Activated T-helper 2 cell treated with anti-CD3 and anti-CD28 coated beads, Interferon-gamma antibody, Interleukin-2, Interleukin-4, amounts not matched to agents 10 μg/mL and 5 μg/mL and 100 μg/mL, durations not matched to agents 14 hours and 24 hours and 36 hours (primary cell): ENCODE data around the gene ALDH2. TPM values are rescaled to one million over a fixed set of nuclear protein-coding genes. Genes with fewer than 3 reads are reported as not detected.

Experiments
- DNase-seq: peaks from one replicate; pipeline ENCODE4 v3.0.0; 2021; ENCODE audit warnings: low spot score
- H3K27ac Mint-ChIP-seq: one replicate; pipeline ENCODE4 v1.8.0; 2021; ENCODE audit warnings: mixed read lengths
- H3K27me3 Mint-ChIP-seq: one replicate; pipeline ENCODE4 v1.8.0; 2021; ENCODE audit warnings: low read depth, mixed read lengths
- H3K36me3 Mint-ChIP-seq: one replicate; pipeline ENCODE4 v1.8.0; 2021; ENCODE audit warnings: low read depth, mixed read lengths
- H3K4me1 Mint-ChIP-seq: one replicate; pipeline ENCODE4 v1.8.0; 2021; ENCODE audit warnings: low read depth, mixed read lengths
- H3K4me3 Mint-ChIP-seq: one replicate; pipeline ENCODE4 v1.8.0; 2021; ENCODE audit warnings: low read depth, mild to moderate bottlenecking, moderate library complexity, mixed read lengths
- H3K9me3 Mint-ChIP-seq: one replicate; pipeline ENCODE4 v1.8.0; 2021; ENCODE audit warnings: mixed read lengths
- intact Hi-C: fragments of 100-400 bp; cut with micrococcal nuclease; formaldehyde crosslinking; loops from one replicate; pipeline ENCODE4 v1.15.1; 2023
- total RNA-seq: library from RNA; stranded (reverse); gene quantifications from 2 replicates; pipeline ENCODE4 v1.2.3, GENCODE V29; 2022

ALDH2 gene
- total RNA-seq, 1 donor from 2014 or later: 0.34 TPM

DNA sequence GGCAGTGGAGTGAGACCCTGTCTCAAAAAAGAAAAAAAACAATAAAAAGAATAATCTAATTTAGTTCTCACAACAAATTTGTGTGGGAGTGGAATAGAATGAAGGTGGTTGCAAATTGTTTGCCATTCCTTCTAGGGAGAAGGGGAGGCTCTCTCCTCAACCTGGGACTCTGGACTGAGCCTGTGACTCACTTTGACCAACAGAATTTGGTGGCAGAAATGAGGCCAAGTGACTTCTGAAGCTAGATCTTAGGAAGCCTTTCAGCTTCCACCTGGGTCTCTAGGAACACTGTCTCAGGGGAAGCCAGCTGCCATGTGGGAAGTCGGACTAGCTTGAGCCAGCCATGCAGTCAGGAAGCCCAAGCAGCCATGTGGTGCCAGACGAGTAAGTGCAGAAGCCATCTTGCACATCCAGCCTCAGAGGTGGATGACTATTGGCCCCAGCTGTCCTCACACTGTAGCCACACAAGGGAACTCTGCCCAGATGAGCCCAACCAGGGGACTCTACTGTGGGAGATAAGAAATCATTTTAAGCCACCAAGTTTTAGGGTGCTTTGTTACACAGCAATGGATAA lies 14.4 kb downstream of the ALDH2 start:
- Mint-ChIP-seq H3K4me1 (no peaks in the 10 kb centered on the region), H3K27ac (no peak overlapping the region), H3K27me3 (no peaks in the 10 kb centered on the region), H3K4me3 (no peak overlapping the region), H3K36me3 (no peaks in the 10 kb centered on the region), H3K9me3 (no peaks in the 10 kb centered on the region)
- intact Hi-C loops: no loop called here
- DNase-seq: no peak

DNA sequence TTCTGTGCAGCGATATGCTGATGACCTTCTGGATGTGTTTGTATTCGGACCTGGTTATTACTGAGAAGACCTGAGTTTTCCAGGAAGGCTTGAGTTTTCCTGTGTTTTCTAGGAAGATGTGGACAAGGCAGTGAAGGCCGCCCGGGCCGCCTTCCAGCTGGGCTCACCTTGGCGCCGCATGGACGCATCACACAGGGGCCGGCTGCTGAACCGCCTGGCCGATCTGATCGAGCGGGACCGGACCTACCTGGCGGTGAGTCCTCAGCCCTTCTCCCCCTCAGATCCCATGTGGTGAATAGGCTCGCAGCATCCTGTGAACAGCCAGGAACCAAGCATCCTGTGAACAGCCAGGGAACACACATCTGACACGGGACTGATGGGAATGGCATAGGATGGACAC lies 16.3 kb downstream of the ALDH2 start:
- Mint-ChIP-seq H3K4me3 (no peak overlapping the region), H3K27me3 (no peaks in the 10 kb centered on the region), H3K4me1 (no peaks in the 10 kb centered on the region), H3K9me3 (no peaks in the 10 kb centered on the region), H3K36me3 (no peaks in the 10 kb centered on the region), H3K27ac (no peak overlapping the region)
- DNase-seq: no peak
- intact Hi-C loops: no loop called here

DNA sequence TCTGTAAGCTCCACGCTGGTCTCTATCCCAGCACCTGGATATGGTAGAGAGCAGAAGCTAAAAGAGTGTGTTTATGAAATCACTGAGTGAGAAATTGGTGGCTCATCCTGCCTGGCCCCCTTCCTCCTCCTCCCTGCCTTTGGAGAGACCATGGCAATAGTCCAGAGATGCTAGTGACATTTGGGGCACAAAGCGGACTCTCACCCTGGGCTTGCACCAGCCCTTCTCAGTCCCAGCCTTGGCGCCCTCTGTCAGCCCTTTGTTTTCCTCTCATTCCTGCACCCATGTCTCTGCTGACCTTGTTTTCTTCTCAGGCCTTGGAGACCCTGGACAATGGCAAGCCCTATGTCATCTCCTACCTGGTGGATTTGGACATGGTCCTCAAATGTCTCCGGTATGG lies 18.2 kb downstream of the ALDH2 start:
- Mint-ChIP-seq H3K36me3 (no peaks in the 10 kb centered on the region), H3K4me3 (no peak overlapping the region), H3K9me3 (no peaks in the 10 kb centered on the region), H3K27me3 (no peaks in the 10 kb centered on the region), H3K27ac (no peak overlapping the region), H3K4me1 (no peaks in the 10 kb centered on the region)
- no peak for DNase-seq
- intact Hi-C loops: no loop called here

DNA sequence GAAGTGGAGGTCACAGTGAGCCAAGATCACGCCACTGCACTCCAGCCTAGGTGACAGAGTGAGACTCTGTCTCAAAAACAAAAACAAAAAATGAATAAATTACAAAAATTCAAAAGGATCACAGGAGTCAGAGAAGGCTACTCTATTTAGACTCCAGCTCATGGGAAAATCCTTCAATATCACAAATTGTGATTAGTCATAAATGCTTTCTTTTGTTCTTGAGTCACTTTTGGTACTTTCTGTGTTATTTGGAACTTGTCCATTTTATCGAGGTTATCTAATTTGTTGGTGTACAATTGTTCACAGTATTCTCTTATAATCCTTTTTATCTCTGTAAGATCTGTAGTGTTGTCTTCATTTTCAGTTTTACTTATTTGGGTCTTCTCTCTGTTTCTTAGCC lies 18.9 kb downstream of the ALDH2 start:
- Mint-ChIP-seq H3K9me3 (no peaks in the 10 kb centered on the region), H3K4me3 (no peak overlapping the region), H3K27me3 (no peaks in the 10 kb centered on the region), H3K36me3 (no peaks in the 10 kb centered on the region), H3K4me1 (no peaks in the 10 kb centered on the region), H3K27ac (no peak overlapping the region)
- DNase-seq: no peak
- intact Hi-C loops: no loop called here

DNA sequence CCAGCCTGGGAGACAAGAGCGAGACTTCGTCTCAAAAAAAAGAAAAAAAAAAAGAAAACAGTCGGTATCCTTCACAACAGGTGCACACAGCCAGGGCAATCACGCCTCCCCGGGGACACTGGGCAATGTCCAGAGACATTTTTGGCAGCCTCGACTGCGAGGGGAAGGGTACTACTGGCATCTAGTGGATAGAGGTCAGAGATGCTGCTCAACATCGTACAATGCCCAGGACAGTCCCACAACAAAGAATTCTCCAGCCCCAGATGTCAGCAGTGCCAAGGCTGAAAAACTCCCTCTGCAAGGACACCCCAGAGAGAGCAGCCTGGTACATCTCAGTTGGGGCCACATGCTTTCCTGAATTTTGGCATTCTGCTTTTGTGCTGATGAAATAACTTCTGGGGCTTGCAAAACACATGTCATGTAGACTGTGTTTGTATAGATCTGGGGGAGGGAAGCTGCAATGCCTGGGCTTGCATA lies 21.5 kb downstream of the ALDH2 start:
- H3K9me3 Mint-ChIP-seq: no peaks in the 10 kb centered on the region
- no peaks in the 10 kb centered on the region for H3K4me1 Mint-ChIP-seq
- no peak overlapping the region for H3K27ac Mint-ChIP-seq
- no peaks in the 10 kb centered on the region for H3K27me3 Mint-ChIP-seq
- H3K4me3 Mint-ChIP-seq: no peak overlapping the region
- H3K36me3 Mint-ChIP-seq: no peaks in the 10 kb centered on the region
- intact Hi-C loops: no loop called here
- no peak for DNase-seq

DNA sequence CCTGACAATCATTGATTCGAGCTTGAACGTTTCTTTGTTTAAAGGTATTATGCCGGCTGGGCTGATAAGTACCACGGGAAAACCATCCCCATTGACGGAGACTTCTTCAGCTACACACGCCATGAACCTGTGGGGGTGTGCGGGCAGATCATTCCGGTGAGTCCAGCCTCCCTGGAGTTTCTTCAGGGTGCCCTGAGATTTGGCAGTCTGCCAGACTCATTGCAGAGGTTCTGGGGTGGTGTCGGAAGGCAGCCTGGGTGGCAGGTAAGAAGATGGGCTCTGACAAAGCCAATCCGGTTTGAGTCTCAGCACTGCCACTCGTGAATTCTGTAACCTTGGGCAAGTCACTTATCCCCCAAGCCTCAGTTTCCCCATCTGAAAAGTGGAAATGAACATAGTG lies 23.0 kb downstream of the ALDH2 start:
- Mint-ChIP-seq H3K36me3 (no peaks in the 10 kb centered on the region), H3K4me3 (no peak overlapping the region), H3K4me1 (no peaks in the 10 kb centered on the region), H3K9me3 (no peaks in the 10 kb centered on the region), H3K27ac (no peak overlapping the region), H3K27me3 (no peaks in the 10 kb centered on the region)
- intact Hi-C loops: no loop called here
- DNase-seq: no peak

DNA sequence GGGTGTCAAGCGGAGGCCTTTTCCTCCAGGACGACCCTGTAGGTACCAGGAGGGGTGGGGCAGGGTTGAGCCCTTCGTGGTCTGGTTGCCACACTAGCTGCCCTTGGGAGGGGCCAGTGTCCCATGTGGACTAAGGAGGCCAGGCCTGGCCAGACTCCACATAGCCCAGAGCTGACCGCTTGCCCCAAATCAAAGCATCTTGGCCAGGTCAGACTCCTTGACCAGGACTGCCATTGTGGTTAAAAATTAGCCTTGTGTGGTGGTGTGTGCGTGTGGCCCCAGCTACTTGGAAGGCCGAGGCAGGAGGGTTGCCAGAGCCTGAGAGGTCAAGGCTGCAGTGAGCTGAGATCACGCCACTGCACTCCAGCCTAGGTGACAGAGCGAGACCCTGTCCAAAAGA lies 24.8 kb downstream of the ALDH2 start:
- DNase-seq: no peak
- Mint-ChIP-seq H3K36me3 (no peaks in the 10 kb centered on the region), H3K27ac (no peak overlapping the region), H3K9me3 (no peaks in the 10 kb centered on the region), H3K27me3 (no peaks in the 10 kb centered on the region), H3K4me3 (no peak overlapping the region), H3K4me1 (no peaks in the 10 kb centered on the region)
- intact Hi-C loops: no loop called here

DNA sequence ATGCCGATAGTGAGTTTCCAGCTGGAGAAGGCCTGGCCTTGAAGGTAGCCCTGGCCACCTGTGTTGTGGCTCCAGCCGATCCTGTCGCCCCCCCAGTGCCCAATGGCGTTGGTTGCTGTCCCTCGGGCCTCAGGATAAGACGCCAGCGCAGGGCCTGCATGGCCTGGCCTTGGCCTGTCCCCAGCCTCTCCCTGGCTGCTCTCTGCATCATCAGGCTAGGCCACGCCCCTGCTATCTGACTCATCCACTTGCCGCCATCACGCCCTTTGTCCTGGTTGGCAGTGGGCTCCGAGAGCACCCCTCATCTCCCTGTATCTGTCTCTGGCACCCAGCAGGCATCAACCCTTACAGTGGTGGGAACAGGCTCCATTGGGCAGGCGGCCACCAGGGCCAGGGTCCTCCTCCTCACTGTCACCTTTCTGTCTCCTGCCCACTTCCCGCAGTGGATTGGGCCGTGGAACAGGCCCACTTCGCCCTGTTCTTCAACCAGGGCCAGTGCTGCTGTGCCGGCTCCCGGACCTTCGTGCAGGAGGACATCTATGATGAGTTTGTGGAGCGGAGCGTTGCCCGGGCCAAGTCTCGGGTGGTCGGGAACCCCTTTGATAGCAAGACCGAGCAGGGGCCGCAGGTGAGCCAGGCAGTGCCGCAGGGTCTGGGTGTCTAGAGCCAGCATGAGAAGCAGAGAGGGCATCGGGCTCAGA lies 25.6 kb downstream of the ALDH2 start:
- H3K4me1 Mint-ChIP-seq: no peaks in the 10 kb centered on the region

DNA sequence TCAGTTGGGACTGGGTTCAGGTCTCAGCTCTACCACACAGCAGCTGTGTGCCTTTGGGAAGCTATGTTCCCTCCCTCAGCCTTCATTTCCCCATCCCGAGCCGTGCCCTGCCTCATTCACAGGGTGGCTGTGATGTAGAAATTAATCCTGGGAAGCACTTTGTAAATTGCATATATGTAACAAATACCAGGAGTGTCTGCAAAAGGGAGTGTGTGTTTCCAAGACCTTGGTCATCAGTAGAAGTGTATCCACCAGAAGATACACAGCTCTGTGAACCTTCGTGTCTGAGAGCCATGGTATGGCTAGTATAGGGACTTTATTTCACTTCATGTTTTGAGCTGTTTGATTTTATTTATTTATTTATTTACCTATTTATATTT lies 26.1 kb downstream of the ALDH2 start:
- DNase-seq: no peak
- intact Hi-C loops: no loop called here
- Mint-ChIP-seq H3K36me3 (no peaks in the 10 kb centered on the region), H3K27ac (no peak overlapping the region), H3K4me1 (no peaks in the 10 kb centered on the region), H3K9me3 (no peaks in the 10 kb centered on the region), H3K27me3 (no peaks in the 10 kb centered on the region), H3K4me3 (no peak overlapping the region)

More for the DNA sequence above, 25.6 kb downstream of the ALDH2 start:
- H3K27ac Mint-ChIP-seq: no peak overlapping the region
- no peaks in the 10 kb centered on the region for H3K36me3 Mint-ChIP-seq
- intact Hi-C loops: no loop called here
- DNase-seq: no peak
- no peaks in the 10 kb centered on the region for H3K27me3 Mint-ChIP-seq
- H3K4me3 Mint-ChIP-seq: no peak overlapping the region
- no peaks in the 10 kb centered on the region for H3K9me3 Mint-ChIP-seq

DNA sequence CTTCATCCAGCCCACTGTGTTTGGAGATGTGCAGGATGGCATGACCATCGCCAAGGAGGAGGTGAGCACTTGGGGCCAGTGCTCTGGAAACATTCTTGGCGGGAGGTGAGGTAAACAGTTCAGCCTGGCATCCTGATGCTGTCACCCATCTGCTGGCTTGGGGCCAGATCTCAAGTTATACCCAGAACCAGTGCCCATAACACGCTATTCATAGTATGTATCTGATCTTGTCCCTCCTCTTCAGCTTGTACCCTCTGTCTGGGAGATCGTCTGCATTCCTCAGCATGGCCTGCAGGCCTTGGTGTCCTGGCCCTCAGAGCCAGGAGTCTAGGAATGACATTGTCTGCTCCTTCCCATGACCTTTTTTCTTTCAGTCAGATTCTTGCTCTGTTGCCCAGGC lies 31.4 kb downstream of the ALDH2 start:
- DNase-seq: no peak
- H3K36me3 Mint-ChIP-seq: no peaks in the 10 kb centered on the region
- H3K27me3 Mint-ChIP-seq: no peaks in the 10 kb centered on the region
- no peaks in the 10 kb centered on the region for H3K9me3 Mint-ChIP-seq
- H3K4me3 Mint-ChIP-seq: no peak overlapping the region
- no peaks in the 10 kb centered on the region for H3K4me1 Mint-ChIP-seq
- intact Hi-C loops: no loop called here
- H3K27ac Mint-ChIP-seq: no peak overlapping the region

DNA sequence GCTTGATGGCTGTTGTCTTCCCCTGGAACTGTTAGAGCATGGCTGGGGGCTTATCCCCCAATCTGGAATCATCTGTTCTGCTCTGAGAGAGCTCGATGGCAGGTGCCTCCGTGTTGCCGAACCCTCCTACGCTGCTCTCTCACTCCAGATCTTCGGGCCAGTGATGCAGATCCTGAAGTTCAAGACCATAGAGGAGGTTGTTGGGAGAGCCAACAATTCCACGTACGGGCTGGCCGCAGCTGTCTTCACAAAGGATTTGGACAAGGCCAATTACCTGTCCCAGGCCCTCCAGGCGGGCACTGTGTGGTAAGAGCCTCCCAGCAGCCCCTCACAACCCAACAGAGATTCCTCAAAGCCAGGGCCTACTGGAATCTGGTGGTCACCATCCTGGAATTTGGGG lies 33.0 kb downstream of the ALDH2 start:
- intact Hi-C loops: no loop called here
- H3K4me1 Mint-ChIP-seq: no peaks in the 10 kb centered on the region
- no peak for DNase-seq
- H3K27me3 Mint-ChIP-seq: no peaks in the 10 kb centered on the region
- H3K36me3 Mint-ChIP-seq: no peaks in the 10 kb centered on the region
- no peak overlapping the region for H3K27ac Mint-ChIP-seq
- H3K9me3 Mint-ChIP-seq: no peaks in the 10 kb centered on the region
- no peak overlapping the region for H3K4me3 Mint-ChIP-seq

DNA sequence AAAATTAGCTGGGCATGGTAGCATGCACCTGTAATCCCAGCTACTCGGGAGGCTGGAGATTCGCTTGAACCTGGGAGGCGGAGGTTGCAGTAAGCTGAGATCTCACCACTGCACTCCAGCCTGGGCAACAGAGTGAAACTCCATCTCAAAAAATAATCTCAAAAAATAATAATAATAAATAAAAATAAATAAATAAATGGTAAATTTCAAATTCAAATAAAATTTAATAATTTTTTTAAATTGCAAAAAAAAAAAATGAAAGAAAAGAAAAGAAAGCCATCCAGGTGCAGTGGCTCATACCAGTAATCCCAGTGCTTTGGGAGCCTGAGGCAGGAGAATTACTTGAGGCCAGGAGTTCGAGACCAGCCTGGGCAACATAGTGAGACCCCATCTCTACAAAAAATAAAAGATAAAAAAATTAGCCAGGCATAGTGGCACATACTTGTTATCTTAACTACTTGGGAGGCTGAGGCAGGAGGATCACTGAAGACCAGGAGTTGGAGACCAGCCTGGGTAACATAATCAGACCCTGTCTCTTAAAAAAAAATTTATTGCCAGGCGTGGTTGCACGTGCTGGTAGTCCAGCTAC lies 36.4 kb downstream of the ALDH2 start:
- no peaks in the 10 kb centered on the region for H3K27me3 Mint-ChIP-seq
- intact Hi-C loops: no loop called here
- H3K9me3 Mint-ChIP-seq: no peaks in the 10 kb centered on the region
- no peak overlapping the region for H3K27ac Mint-ChIP-seq
- H3K4me1 Mint-ChIP-seq: no peaks in the 10 kb centered on the region
- no peak overlapping the region for H3K4me3 Mint-ChIP-seq
- H3K36me3 Mint-ChIP-seq: no peaks in the 10 kb centered on the region
- DNase-seq: no peak

DNA sequence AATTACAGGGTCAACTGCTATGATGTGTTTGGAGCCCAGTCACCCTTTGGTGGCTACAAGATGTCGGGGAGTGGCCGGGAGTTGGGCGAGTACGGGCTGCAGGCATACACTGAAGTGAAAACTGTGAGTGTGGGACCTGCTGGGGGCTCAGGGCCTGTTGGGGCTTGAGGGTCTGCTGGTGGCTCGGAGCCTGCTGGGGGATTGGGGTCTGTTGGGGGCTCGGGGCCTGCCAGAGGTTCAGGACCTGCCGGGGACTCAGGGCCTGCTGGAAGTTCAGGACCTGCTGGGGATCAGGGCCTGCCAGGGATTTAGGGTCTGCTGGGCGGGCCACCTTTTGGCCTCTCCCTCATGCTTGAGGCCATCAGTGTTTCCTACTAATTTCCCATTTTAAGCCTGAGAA lies 37.1 kb downstream of the ALDH2 start:
- H3K9me3 Mint-ChIP-seq: no peaks in the 10 kb centered on the region
- H3K4me3 Mint-ChIP-seq: no peak overlapping the region
- H3K27ac Mint-ChIP-seq: no peak overlapping the region
- H3K4me1 Mint-ChIP-seq: no peaks in the 10 kb centered on the region
- H3K27me3 Mint-ChIP-seq: no peaks in the 10 kb centered on the region
- no peaks in the 10 kb centered on the region for H3K36me3 Mint-ChIP-seq
- no peak for DNase-seq
- intact Hi-C loops: no loop called here
